Brain microvascular endothelial cell (primary cell): ENCODE measurements around the gene CCP110.

ENCODE experiments used
- DNase-seq: peaks from one replicate; pipeline ENCODE4 v3.0.0-alpha.2; 2020
- H3K27ac ChIP-seq: fragments of 250-450 bp; sonication (Bioruptor Pico); 2 replicates; pipeline ENCODE4 v1.5.1; 2020; ENCODE audit warnings: mild to moderate bottlenecking, moderate library complexity
- H3K27me3 ChIP-seq: fragments of 250-450 bp; sonication (Bioruptor Pico); replicated peaks from 2 replicates; pipeline ENCODE4 v1.5.1; 2020; ENCODE audit warnings: mild to moderate bottlenecking
- H3K36me3 ChIP-seq: fragments of 250-450 bp; sonication (Bioruptor Pico); replicated peaks from 2 replicates; pipeline ENCODE4 v1.5.1; 2020; ENCODE audit warnings: mild to moderate bottlenecking
- H3K4me3 ChIP-seq: 2 replicates; pipeline ENCODE4 v1.5.1; 2011; ENCODE audit warnings: low read depth, mild to moderate bottlenecking, control low read depth, low read length, moderate library complexity
- in situ Hi-C: cut with HindIII; loops from 2 replicates; pipeline ENCODE4 v1.10.0; 2017; ENCODE audit warnings: low sequenced_read_pairs, low pct_ligation_motif_present
- TF ChIP-seq, protein P1 (sequence below): IDR thresholded peaks from 2 replicates; pipeline ENCODE4 v1.5.1; 2011; ENCODE audit warnings: low read depth, mild to moderate bottlenecking, moderate library complexity, low read length, control low read depth, inconsistent platforms; ENCODE audit errors: missing control alignments

The CCP110 gene

DNA sequence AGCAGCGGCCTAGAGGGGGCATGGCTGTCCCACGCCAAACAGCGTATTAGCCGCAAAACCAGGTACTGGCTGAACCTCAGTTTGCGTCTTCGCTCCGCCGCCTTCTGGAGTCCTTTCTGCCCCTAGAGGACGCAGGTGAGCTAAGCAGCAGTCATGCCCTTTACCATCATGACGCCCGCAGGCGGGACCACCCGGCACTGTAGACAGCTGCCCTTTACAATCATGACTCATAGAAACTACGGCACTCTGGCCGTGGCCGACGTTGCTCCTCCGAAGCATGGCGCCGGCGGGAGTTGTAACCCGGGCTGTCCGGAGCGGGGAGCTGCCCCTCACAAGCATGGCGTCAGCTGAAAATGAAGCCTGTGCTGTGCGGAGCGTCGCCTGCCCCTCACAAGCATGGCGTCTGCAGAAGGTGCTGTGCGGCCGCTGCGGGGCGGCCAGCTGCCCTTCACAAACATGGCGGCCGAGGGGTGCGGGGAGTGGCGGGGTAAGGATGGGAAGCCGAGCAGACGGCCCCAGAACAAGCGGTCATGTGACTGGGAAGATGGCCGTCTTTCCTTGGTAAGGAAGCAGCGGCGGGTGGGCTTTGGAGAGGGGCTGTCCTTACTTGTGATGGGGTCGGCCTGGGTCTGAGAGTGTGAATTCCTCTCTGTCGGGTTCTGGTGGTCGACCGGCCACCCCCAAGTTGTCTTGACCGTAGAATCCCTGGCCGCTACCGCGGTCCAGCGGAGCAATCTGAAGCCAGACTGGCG is 31.6 kb downstream of the CCP110 start, which contains the start of gene VPS35L:
Gene VPS35L (plus strand): TSS at position 518 of the 752 bp plus-strand sequence. CDS start 27 bp downstream, at position 545.
- no peaks in the 10 kb centered on the region for H3K27me3 ChIP-seq
- peak within 1 kb of the TSS; percentile 94 for H3K4me3 ChIP-seq
- no peaks in the 10 kb centered on the region for H3K36me3 ChIP-seq
- in situ Hi-C loops = no loop called here
- DNase-seq = peak; percentile 97
- TF ChIP-seq, protein P1, sequence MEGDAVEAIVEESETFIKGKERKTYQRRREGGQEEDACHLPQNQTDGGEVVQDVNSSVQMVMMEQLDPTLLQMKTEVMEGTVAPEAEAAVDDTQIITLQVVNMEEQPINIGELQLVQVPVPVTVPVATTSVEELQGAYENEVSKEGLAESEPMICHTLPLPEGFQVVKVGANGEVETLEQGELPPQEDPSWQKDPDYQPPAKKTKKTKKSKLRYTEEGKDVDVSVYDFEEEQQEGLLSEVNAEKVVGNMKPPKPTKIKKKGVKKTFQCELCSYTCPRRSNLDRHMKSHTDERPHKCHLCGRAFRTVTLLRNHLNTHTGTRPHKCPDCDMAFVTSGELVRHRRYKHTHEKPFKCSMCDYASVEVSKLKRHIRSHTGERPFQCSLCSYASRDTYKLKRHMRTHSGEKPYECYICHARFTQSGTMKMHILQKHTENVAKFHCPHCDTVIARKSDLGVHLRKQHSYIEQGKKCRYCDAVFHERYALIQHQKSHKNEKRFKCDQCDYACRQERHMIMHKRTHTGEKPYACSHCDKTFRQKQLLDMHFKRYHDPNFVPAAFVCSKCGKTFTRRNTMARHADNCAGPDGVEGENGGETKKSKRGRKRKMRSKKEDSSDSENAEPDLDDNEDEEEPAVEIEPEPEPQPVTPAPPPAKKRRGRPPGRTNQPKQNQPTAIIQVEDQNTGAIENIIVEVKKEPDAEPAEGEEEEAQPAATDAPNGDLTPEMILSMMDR = peak; percentile 82
- H3K27ac ChIP-seq = peak within 1 kb of the TSS; percentile 82

DNA sequence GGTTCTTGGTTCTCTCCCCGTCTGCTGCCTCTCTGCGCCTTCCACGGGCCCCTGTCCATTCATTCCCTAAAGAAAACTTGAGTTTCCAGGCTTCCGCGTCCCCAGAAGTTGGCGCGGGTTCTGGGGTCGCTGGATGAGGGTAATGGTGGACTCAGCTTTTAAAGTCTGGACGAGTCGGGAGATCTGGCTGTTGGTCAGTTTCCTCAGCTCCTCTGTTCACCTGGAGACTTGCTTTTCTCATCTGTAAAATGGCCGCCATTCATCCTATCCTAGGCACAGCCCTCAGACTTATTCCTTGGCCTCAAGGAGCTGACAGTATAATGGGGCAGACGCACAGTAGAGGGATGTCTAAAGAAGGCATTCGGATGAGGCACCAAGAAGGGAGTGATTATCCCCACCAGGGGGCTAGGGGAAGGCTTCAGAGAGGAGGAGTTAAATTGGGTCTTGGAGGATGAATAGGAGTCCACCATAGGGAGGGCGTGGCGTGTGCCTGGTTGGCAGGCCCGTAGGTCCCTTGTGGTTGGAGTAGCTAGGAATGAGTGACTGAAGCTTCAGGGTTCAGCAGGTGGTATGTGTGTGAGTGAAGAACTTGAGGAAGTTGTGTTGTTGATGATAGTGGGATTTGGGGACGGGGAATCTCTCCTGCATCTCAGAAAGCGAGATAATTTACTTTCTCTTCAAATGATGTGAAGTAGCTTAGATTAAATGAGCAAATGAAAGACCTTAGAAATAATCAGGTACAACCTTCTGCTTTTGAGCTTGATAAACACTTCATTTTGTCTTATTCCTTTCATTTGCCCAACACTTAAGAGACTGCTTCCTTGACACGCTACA is 32.4 kb downstream of the CCP110 start:
- no peaks in the 10 kb centered on the region for H3K27me3 ChIP-seq
- in situ Hi-C loops = no loop called here
- H3K27ac ChIP-seq = peak overlapping the region; percentile 82
- peak overlapping the region; percentile 94 for H3K4me3 ChIP-seq
- H3K36me3 ChIP-seq = no peaks in the 10 kb centered on the region
- TF ChIP-seq, protein P1 = peak; percentile 53
- peak; percentile 11 for DNase-seq

DNA sequence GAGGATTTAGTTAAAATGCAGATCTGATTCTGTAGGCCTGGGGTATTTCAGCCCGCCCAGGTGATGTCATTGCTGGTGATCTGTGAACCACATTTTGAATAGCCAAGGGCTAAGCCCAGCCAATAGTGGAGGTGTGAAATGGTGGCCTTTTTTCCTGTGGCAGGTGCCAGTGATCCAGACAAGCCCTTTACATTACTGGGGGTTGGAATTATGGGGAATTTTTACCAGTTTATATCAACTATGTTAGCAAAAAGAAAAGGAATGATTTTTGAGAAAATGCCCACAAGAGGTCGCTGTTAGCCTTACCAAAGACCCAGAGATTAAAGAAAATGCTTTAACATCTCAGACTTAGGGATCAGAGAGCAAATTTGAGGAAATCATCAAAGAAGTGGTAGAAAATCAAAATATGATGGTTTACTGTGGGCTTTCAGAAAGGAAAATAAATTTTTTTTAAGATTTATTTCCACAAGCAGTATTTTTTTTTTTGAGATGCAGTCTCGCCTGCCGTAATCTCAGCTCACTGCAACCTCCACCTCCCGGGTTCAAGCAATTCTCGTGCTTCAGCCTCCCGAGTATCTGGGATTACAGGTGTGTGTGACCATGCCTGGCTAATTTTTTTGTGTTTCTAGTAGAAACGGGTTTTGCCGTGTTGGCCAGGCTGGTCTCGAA is 35.6 kb downstream of the CCP110 start:
- DNase-seq = peak; percentile 49
- no peak overlapping the region for H3K4me3 ChIP-seq
- in situ Hi-C loops = no loop called here
- no peak overlapping the region for H3K27ac ChIP-seq
- H3K27me3 ChIP-seq = no peaks in the 10 kb centered on the region
- H3K36me3 ChIP-seq = no peaks in the 10 kb centered on the region
- TF ChIP-seq, protein P1 = peak; percentile 54

DNA sequence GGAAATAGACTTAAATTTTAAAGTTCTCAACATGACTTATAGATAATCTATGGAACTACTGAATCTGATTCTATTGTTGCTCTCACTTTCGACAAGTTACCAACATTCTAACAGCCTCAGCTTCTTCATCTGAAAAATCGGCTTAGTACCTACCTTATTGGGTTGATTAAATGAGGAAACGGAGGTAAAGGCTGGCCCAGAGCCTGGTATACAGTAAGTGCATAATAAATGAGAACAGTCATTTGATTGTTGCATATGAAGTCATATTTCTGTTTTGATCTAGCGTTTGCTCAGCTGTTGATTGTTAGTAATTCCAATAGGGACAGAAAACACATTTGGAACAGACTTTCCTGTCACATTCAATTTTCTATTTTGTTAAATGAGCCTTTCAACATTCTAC is 36.3 kb downstream of the CCP110 start:
- H3K4me3 ChIP-seq = no peak overlapping the region
- in situ Hi-C loops = no loop called here
- TF ChIP-seq, protein P1 = no peak
- no peak for DNase-seq
- H3K27me3 ChIP-seq = no peaks in the 10 kb centered on the region
- no peak overlapping the region for H3K27ac ChIP-seq
- H3K36me3 ChIP-seq = peaks cover under 1% of the 10 kb centered on the region

DNA sequence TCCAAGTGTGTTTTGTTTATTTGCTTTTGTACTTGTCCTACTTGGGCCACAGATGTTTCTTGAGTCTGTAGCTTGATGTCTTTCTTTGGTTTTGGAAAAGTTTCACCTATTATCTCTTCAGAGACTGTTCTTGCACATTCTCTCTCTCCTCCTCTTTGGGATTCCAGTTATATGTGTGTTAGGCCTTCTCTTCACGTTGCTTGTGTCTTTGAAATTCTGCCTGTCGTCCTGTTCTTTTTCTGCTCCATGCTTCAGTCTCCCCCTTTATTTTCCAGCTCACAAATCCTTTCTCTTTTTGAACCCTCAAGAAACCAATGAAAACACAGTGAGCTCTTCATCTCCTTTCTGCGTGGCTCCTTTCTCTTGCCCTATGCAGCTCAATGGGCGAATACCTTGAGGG is 39.6 kb downstream of the CCP110 start:
- peaks cover 23% of the 10 kb centered on the region for H3K36me3 ChIP-seq
- in situ Hi-C loops = no loop called here
- H3K27ac ChIP-seq = no peak overlapping the region
- TF ChIP-seq, protein P1 = no peak
- no peak overlapping the region for H3K4me3 ChIP-seq
- no peaks in the 10 kb centered on the region for H3K27me3 ChIP-seq
- DNase-seq = no peak
